Endothelial cell of umbilical vein (primary cell): Measurements from ENCODE around the gene SLC4A11. TPM values are rescaled to one million over a fixed set of nuclear protein-coding genes. Genes with fewer than 3 reads are reported as not detected.

Experiments used
- BruUV-seq: library from RNA; stranded (reverse); fragments of 400-500 nt; replicated peaks from 2 replicates; lab custom pipeline; 2021; lab: Mats Ljungman, UMichigan
- CTCF ChIA-PET: fragments of 300-600, 350-600 bp; sonication (Branson Sonifier 250); formaldehyde crosslinking; loops from one replicate; lab custom pipeline; 2021; ENCODE audit warnings: antibody characterized with exemption, inconsistent platforms; lab: Charles Lee
- POLR2A ChIA-PET: fragments of 300-600, 350-600 bp; sonication (Branson Sonifier 250); formaldehyde crosslinking; loops from one replicate; lab custom pipeline; 2021; ENCODE audit warnings: antibody characterized with exemption, inconsistent platforms; lab: Charles Lee
- DNase-seq: peaks from one replicate; pipeline ENCODE4 v3.0.0-alpha.2; 2011; ENCODE audit warnings: low read depth, low spot score
- FAIRE-seq: peaks from 2 replicates; lab custom pipeline; 2011; peaks lifted over from hg19 to GRCh38; lab: Jason Lieb, UNC
- H2AFZ ChIP-seq: 2 replicates; pipeline ENCODE4 v1.6.0; 2012; ENCODE audit warnings: low read depth, low read length, control low read depth, inconsistent platforms
- H3K27ac ChIP-seq: 2 replicates; pipeline ENCODE4 v1.5.1; 2011; ENCODE audit warnings: low read depth, mild to moderate bottlenecking, control low read depth, low read length, moderate library complexity; ENCODE audit not compliant: insufficient read depth
- H3K27me3 ChIP-seq, 2 experiments: 2 replicates each; pipeline versions ENCODE4 v1.6.0 to v1.6.1; 2011; ENCODE audit warnings: low read length in 2 of 2, mixed read lengths in 1 of 2; ENCODE audit not compliant: control insufficient read depth in 2 of 2, insufficient read depth in 2 of 2
- H3K36me3 ChIP-seq, 2 experiments: 2 replicates in 1 of 2; 3 replicates in 1 of 2; pipeline ENCODE4 v1.5.1; 2011; ENCODE audit warnings: low read length in 2 of 2, mild to moderate bottlenecking in 1 of 2, moderate library complexity in 1 of 2; ENCODE audit not compliant: control insufficient read depth in 2 of 2, insufficient read depth in 2 of 2; ENCODE audit errors: extremely low read depth in 1 of 2
- H3K4me1 ChIP-seq: 3 replicates; pipeline ENCODE4 v1.5.1; 2011; ENCODE audit warnings: mild to moderate bottlenecking, low read length; ENCODE audit not compliant: control insufficient read depth, insufficient read depth; ENCODE audit errors: extremely low read depth
- H3K4me2 ChIP-seq: 2 replicates; pipeline ENCODE4 v1.6.1; 2011; ENCODE audit warnings: low read length, control low read depth, mixed read lengths; ENCODE audit not compliant: insufficient read depth
- H3K4me3 ChIP-seq, 3 experiments: fragments of 200-600 bp in 1 of 3; sonication (generic), shearing (Covaris generic) in 1 of 3; replicated peaks in 1 of 3; 2 replicates each; pipeline ENCODE4 v1.5.1; 2011 to 2016; ENCODE audit warnings: control low read depth in 3 of 3, low read length in 3 of 3, mild to moderate bottlenecking in 2 of 3, inconsistent platforms in 1 of 3, low read depth in 1 of 3, moderate library complexity in 1 of 3; ENCODE audit not compliant: insufficient read depth in 1 of 3
- H3K79me2 ChIP-seq: 2 replicates; pipeline ENCODE4 v1.6.0; 2012; ENCODE audit warnings: low read length, inconsistent platforms; ENCODE audit not compliant: control insufficient read depth, insufficient read depth
- H3K9ac ChIP-seq: replicated peaks from 2 replicates; pipeline ENCODE3; 2011; ENCODE audit warnings: low read length, control low read depth; ENCODE audit not compliant: insufficient read depth; ENCODE audit errors: extremely low read depth
- H3K9me1 ChIP-seq: replicated peaks from 3 replicates; pipeline ENCODE4 v1.6.0; 2011; ENCODE audit warnings: mild to moderate bottlenecking, low read length; ENCODE audit not compliant: control insufficient read depth, insufficient read depth; ENCODE audit errors: extremely low read depth
- H3K9me3 ChIP-seq: replicated peaks from 2 replicates; pipeline ENCODE4 v1.5.1; 2012; ENCODE audit warnings: low read length, inconsistent platforms; ENCODE audit not compliant: control insufficient read depth, insufficient read depth
- H4K20me1 ChIP-seq: replicated peaks from 2 replicates; pipeline ENCODE3; 2011; ENCODE audit warnings: mild to moderate bottlenecking, low read length; ENCODE audit not compliant: control insufficient read depth, insufficient read depth; ENCODE audit errors: extremely low read depth
- CTCF ChIP-seq, 2 donors: IDR thresholded peaks; 1 replicate in 1 of 2; 2 replicates in 1 of 2; pipeline ENCODE4 v1.5.1; 2011; ENCODE audit warnings: low read length in 2 of 2, mild to moderate bottlenecking in 2 of 2, moderate library complexity in 2 of 2, control low read depth in 1 of 2, inconsistent platforms in 1 of 2, low read depth in 1 of 2; ENCODE audit not compliant: insufficient read depth in 1 of 2; ENCODE audit errors: extremely low read depth in 1 of 2
- EZH2 ChIP-seq: IDR thresholded peaks from 2 replicates; pipeline ENCODE4 v1.6.1; 2012; ENCODE audit warnings: borderline replicate concordance, low read depth, mild to moderate bottlenecking, moderate library complexity, low read length, inconsistent platforms; ENCODE audit not compliant: severe bottlenecking
- FOS ChIP-seq: IDR thresholded peaks from 2 replicates; pipeline ENCODE4 v1.6.1; 2011; ENCODE audit warnings: mild to moderate bottlenecking, low read length, moderate library complexity, borderline replicate concordance; ENCODE audit not compliant: insufficient read depth
- GATA2 ChIP-seq: IDR thresholded peaks from 2 replicates; pipeline ENCODE4 v1.7.0; 2011; ENCODE audit warnings: low read depth, mild to moderate bottlenecking, moderate library complexity, mixed read lengths, low read length; ENCODE audit not compliant: insufficient read length, insufficient read depth
- JUN ChIP-seq: IDR thresholded peaks from 2 replicates; pipeline ENCODE4 v1.6.1; 2011; ENCODE audit warnings: borderline replicate concordance, low read depth; ENCODE audit not compliant: insufficient read length, insufficient read depth
- MAX ChIP-seq: IDR thresholded peaks from 2 replicates; pipeline ENCODE4 v1.6.1; 2011; ENCODE audit not compliant: insufficient read depth, insufficient read length
- MYC ChIP-seq: IDR thresholded peaks from one replicate; pipeline ENCODE4 v1.6.1; 2011; ENCODE audit warnings: mild to moderate bottlenecking, low read depth, low read length
- POLR2A ChIP-seq: IDR thresholded peaks from 2 replicates; pipeline ENCODE4 v1.6.1; 2012; ENCODE audit warnings: low read depth, mild to moderate bottlenecking, control low read depth, low read length
- POLR2AphosphoS5 ChIP-seq: IDR thresholded peaks from 2 replicates; pipeline ENCODE4 v1.6.1; 2012; ENCODE audit warnings: low read depth, mild to moderate bottlenecking, control low read depth, low read length, moderate library complexity; ENCODE audit not compliant: insufficient read depth
- dilution Hi-C: fragments of 300-500 bp; cut with MboI; formaldehyde crosslinking; loops from one replicate; pipeline ENCODE4 v1.15.0; 2019; ENCODE audit warnings: low sequenced_read_pairs; ENCODE audit not compliant: extremely low pct_ligation_motif_present
- intact Hi-C: fragments of 100-400 bp; cut with micrococcal nuclease; formaldehyde crosslinking; loops from one replicate; pipeline ENCODE4 v1.10.0; 2022
- polyA plus RNA-seq, 4 experiments: library from polyadenylated mRNA; depleted of rRNA in 3 of 4; stranded (reverse) in 3 of 4; unstranded in 1 of 4; fragments of >200 nt; gene quantifications; 2 replicates each; pipeline versions ENCODE4 v1.2.1 to v1.2.3, GENCODE V29; 2011 to 2012; ENCODE audit warnings: missing spikeins in 1 of 4
- total RNA-seq: library from RNA; stranded (reverse); gene quantifications from 2 replicates; pipeline ENCODE4 v1.2.3, GENCODE V29; 2021

The SLC4A11 gene
- total and polyA plus RNA-seq, 2 donors (not counting 3 experiments of a cell fraction or from before 2014, with no cell fraction given), result 5.7 to 10.2 TPM

- Histone ChIP-seq H3K36me3 (peaks cover 6 to 30% of the 10 kb centered on the region in 2 experiments), H3K9me3 (no peaks in the 10 kb centered on the region), H3K79me2 (no peaks in the 10 kb centered on the region), H3K9me1 (no peaks in the 10 kb centered on the region), H3K4me2 (no peak overlapping the region), H3K27me3 (no peaks in the 10 kb centered on the region), H2AFZ (no peak overlapping the region), H3K9ac (no peak overlapping the region), H4K20me1 (no peaks in the 10 kb centered on the region), H3K27ac (no peak overlapping the region), H3K4me3 (no peak overlapping the region), H3K4me1 (no peaks in the 10 kb centered on the region)
- no peak for FAIRE-seq
- intact Hi-C loops (no loop called here), dilution Hi-C loops (no loop called here)
- BruUV-seq, result no TSS peak
- no peak for DNase-seq
- CTCF ChIA-PET, result no interaction called here
- POLR2A ChIA-PET, result no interaction called here
- TF ChIP-seq GATA2 (no peak), MAX (no peak), FOS (no peak), EZH2 (no peak), CTCF (IDR thresholded peaks at IDR 0.05; ENCODE audit: extremely low read depth in 1 of 2, insufficient read depth in 1 of 2, low read depth in 1 of 2, low read length in 2 of 2) (no peak), MYC (no peak), JUN (no peak), POLR2A (no peak), POLR2AphosphoS5 (no peak)
Observed at GRCh38 chr20:3283222-3283820, 44.3 kb upstream of the SLC4A11 start.
